ENCODE results near the gene TSPAN33.
A peak's percentile ranks its signal among the peaks of the same experiment; 100 is the strongest.
"Not testable (repeated sequence)": the region's sequence is repeated elsewhere in the genome, so short reads cannot be mapped to it uniquely, and the experiment has no call there.

TSPAN33 gene

GRCh38 chr7:129169686-129170440, 25.4 kb downstream of the TSPAN33 start:
- no peak for DNase-seq (ENCODE audit: low spot score)
- no peak overlapping the region for H3K27ac ChIP-seq
- H3K4me3 ChIP-seq = peak overlapping the region; percentile 76
- TF ChIP-seq, protein P1, sequence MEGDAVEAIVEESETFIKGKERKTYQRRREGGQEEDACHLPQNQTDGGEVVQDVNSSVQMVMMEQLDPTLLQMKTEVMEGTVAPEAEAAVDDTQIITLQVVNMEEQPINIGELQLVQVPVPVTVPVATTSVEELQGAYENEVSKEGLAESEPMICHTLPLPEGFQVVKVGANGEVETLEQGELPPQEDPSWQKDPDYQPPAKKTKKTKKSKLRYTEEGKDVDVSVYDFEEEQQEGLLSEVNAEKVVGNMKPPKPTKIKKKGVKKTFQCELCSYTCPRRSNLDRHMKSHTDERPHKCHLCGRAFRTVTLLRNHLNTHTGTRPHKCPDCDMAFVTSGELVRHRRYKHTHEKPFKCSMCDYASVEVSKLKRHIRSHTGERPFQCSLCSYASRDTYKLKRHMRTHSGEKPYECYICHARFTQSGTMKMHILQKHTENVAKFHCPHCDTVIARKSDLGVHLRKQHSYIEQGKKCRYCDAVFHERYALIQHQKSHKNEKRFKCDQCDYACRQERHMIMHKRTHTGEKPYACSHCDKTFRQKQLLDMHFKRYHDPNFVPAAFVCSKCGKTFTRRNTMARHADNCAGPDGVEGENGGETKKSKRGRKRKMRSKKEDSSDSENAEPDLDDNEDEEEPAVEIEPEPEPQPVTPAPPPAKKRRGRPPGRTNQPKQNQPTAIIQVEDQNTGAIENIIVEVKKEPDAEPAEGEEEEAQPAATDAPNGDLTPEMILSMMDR (IDR thresholded peaks at IDR 0.05) = no peak

- DNase-seq (ENCODE audit: low spot score) = no peak
- H3K27ac ChIP-seq = no peak overlapping the region
- no peak overlapping the region for H3K4me3 ChIP-seq
- TF ChIP-seq, protein P1 (IDR thresholded peaks at IDR 0.05) = no peak
Observed at GRCh38 chr7:129170441-129171021, 26.0 kb downstream of the TSPAN33 start.

DNA sequence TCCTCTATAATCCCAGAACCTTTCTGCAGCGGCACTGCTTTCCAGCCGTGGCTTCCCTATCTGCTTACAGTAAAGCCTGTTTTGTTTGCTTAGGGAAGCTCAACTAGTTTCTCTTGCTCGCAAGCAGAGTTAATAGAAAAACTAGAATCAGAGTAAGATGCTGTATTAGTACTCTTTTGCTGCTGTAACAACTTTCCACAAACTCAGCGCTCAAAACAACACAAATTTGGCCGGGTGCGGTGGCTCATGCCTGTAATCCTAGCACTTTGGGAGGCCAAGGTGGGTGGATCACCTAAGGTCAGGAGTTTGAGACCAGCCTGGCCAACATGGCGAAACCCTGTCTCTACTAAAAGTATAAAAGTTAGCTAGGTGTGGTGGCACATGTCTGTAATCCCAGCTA, 29.4 kb downstream of the TSPAN33 start:
- not testable (repeated sequence) for DNase-seq (ENCODE audit: low spot score); H3K27ac ChIP-seq; H3K4me3 ChIP-seq

- H3K4me3 ChIP-seq = no peak overlapping the region
- DNase-seq (ENCODE audit: low spot score) = no peak
- TF ChIP-seq, protein P1 (IDR thresholded peaks at IDR 0.05) = no peak
- no peak overlapping the region for H3K27ac ChIP-seq
Observed at GRCh38 chr7:129176916-129177710, 32.6 kb downstream of the TSPAN33 start.

- no peak overlapping the region for H3K27ac ChIP-seq
- H3K4me3 ChIP-seq = no peak overlapping the region
- no peak for DNase-seq (ENCODE audit: low spot score)
- TF ChIP-seq, protein P1 (IDR thresholded peaks at IDR 0.05) = no peak
Observed at GRCh38 chr7:129184981-129185670, 40.6 kb downstream of the TSPAN33 start.

DNA sequence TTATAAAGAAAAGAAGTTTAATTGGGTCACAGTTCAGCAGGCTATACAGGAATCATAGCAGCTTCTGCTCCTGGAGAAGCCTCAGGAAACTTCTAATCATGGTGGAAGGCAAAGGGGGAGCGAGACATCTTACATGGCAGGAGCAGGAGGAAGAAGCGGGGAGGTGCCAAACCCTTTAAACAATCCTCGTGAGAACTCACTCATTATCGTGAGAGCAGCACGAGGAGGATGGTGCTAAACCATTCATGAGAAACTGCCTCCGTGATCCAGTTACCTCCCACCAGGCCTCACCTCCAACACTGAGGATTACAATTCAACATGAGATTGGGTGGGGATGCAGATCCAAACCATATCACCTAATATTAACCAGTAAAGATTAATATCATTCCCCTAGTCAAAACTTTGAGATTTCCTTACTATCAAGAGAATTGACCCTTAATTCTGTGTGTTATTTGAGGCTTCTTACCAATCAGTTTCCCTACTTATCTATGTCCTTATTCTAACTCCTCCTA, 42.3 kb downstream of the TSPAN33 start:
- DNase-seq (ENCODE audit: low spot score) = no peak
- Histone ChIP-seq H3K27ac (no peak overlapping the region), H3K4me3 (no peak overlapping the region)
- TF ChIP-seq, protein P1 (IDR thresholded peaks at IDR 0.05) = no peak

Measured in coronary artery (tissue), 2 donors.